Fibroblast of upper back skin (primary cell): ENCODE results near the gene XCR1.
"Not testable (repeated sequence)": the region's sequence is repeated elsewhere in the genome, so short reads cannot be mapped to it uniquely, and the experiment has no call there.

Source experiments
- DNase-seq: peaks from one replicate; pipeline ENCODE4 v3.0.0-alpha.2; 2013

The XCR1 gene

DNA sequence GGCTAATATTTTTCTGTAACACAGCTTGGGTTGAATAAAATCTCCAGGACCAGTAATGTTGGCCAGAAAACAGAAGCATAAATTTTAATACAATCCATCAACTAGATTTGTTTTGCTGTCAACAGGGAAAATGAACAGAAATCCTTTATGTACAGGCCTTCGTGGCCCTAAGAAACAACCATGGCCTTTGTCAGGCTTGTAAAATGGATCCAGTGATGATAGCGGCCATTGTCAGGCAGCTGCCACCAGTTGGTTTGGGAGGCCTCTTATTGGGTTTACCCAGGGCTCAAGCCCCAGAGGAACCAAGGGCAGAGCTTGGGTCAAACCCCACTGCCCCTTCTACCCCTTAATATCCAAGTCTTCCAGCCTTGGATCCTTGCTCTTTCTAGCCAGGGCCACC is 26.1 kb downstream of the XCR1 start:
- no peak for DNase-seq

GRCh38 chr3:45997942-45998341 is 29.3 kb downstream of the XCR1 start:
- DNase-seq, result no peak

GRCh38 chr3:45997499-45997898 is 29.8 kb downstream of the XCR1 start:
- not testable (repeated sequence) for DNase-seq

GRCh38 chr3:45995236-45996192 is 31.8 kb downstream of the XCR1 start, which contains the start of gene FYCO1:
TSS of gene FYCO1 (minus strand) at chr3:45995824. CDS start at chr3:45984910, 10,914 bp downstream.
- DNase-seq, result peak; percentile 86

DNA sequence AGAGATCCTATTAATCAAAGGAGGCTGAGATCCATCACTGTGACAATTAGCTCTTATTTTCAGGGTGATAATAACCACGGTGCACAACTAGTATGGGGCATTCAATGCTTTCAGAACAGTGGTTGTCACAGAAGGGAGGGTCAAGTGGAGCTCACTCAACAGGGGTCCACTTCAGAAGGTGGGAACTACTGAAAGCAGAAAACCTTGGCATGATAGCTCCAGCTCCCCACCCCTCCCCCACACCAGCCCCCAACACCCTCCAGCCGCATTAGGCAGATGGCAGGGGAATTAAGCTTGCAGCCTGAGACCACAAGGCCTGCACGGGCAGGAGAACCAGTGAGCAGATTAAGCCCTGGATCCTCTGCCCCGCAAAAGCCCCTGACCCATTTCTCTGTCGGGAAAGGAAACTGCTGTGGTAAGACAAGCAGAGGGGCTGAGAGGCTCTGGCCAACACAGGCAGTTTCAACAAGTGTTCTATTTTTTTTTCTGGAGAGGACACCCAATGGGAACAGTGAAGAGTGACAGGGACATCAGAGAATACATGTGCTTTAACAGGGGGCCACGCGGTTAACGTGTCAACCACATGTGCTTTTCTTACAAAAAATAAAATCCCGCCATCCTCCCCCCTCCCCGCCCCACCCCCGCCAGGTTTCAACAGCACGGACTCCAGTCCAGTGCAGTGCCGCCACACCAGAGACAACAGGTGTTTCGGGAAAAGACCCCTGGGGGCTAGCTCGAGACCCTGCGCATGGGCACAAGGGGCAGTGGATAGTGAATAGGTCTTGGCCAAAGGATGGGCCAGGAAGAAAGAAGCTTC is 32.7 kb downstream of the XCR1 start:
- DNase-seq, result no peak

- DNase-seq, result no peak
Observed at GRCh38 chr3:45993421-45994027, 33.8 kb downstream of the XCR1 start.

DNA sequence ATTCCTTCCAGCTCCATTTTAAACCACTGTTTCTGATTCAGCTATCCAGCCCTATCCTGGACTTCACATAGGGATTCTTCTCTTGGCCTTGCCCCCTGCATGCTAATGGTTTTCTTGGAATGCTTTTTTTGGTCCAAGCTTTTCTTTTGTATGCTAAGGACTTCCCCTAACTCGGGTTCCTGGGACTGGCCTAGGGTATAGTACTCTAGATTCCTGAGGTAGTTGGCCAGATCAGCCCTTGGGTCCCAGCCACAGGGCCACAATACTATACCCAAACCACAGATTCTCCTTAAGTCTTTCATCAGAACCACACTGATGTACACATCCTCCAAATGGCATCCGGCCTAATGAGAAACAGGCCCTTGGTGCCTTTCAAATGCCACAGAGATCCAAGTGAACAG is 34.5 kb downstream of the XCR1 start:
- peak; percentile 98 for DNase-seq

- no peak for DNase-seq
Observed at GRCh38 chr3:45992133-45992729, 35.1 kb downstream of the XCR1 start.

DNA sequence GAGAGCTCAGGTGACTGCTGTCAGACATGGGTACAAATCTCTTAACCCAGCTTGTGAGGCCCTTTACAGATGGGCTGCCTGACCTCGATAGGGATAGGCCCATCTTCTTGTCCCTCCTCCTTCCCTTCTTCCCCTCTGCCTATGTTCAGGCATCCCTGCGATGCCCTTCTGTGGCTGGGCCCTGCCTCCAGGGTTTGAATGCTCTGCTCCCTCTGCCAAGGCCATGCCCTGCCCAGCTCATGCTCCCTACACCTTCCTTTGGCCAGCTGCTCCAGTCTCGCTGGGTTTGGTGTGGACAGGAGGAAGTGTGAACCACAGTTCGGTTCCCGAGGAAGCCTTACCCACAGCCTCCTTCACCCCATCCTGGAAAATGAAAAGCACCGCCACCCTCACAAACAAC is 35.9 kb downstream of the XCR1 start:
- no peak for DNase-seq

DNA sequence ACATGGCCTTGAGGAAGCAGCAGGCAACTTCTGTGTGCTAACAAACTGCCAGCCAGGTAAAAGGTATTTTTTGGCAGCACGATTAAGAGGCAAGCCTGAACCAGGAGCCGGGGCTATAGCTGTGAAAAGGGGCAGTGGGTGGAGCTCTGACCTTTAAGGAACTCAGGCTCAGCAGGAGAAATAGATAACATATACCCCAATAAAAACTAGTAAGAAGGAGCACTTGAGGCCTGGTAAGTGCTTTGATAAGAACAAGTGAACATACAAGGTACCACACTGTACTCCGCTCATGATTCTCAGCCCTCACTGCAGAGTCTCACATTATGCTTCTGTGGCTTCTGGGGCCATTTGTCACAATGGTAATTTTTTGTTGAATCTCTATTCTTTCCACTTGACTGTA is 37.1 kb downstream of the XCR1 start:
- DNase-seq, result no peak

- DNase-seq, result peak; percentile 87
Observed at GRCh38 chr3:45988804-45989203, 38.5 kb downstream of the XCR1 start.

DNA sequence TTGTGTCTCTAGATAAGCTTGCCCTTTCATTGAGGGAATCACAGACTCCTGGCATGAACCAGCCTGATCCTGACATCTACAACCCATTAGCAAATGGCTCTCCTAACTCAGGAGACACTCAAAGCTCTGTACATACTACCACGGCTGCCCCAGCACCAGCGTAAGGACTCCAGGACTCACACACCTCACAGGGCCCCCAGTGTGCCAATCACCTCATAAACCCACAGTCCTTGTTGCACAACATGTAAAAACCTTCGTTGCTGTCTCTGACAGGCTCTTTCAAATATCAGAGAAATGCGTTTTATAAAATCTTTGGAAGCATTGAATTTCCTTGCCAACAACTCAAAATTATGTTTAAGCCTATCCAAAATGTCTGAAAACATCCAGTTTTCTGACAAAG is 38.9 kb downstream of the XCR1 start:
- no peak for DNase-seq

DNA sequence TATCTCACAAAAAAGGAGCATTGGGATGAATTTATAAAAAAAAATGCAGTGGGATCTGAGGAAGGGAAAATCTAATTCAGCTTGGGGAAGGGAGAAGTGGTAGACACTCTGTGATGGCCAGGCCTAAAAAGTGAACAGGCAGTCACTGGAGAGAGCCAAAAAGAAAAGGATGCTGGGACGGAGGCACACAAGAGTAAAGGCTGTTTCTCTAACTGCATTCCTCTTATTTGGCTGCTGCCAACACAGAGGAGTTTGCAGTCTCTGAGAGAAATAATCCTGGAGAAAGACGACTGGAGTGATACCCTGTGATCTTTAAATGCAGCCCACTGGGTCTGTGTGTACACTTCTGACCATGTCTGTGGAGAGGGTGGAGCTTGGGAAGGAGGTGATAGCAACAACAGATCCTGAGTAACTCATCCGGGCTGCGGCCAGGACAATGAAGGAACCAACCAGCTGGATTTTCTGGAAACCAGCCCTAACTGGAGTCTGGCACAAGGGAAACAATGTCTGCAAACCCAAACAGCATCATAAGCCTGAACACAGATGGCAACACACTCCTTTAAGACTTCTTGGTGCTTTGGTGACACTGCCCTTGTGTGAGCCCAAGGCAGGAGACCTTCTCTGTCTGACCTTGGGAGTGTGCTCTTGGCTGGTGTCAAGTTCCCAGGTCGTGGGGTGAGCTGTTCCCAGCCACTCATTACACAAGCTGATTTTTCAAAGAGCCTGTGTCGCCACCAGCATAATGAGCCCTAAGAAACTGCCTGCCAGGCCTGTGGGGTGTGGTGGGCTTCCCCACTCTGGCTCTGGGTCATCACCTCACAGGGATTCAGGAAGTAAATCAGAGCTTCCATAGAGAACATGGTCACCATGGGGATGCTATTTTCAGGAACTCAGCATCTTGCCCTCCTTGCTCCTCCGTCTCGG is 39.7 kb downstream of the XCR1 start:
- DNase-seq, result peak; percentile 66

- peak; percentile 51 for DNase-seq
Observed at GRCh38 chr3:45986303-45986982, 40.8 kb downstream of the XCR1 start.

GRCh38 chr3:45985532-45986302 is 41.6 kb downstream of the XCR1 start:
- DNase-seq, result no peak

- peak; percentile 74 for DNase-seq
Observed at GRCh38 chr3:45984331-45985312, 42.7 kb downstream of the XCR1 start.

- no peak for DNase-seq
Observed at GRCh38 chr3:45983770-45984169, 43.5 kb downstream of the XCR1 start.

DNA sequence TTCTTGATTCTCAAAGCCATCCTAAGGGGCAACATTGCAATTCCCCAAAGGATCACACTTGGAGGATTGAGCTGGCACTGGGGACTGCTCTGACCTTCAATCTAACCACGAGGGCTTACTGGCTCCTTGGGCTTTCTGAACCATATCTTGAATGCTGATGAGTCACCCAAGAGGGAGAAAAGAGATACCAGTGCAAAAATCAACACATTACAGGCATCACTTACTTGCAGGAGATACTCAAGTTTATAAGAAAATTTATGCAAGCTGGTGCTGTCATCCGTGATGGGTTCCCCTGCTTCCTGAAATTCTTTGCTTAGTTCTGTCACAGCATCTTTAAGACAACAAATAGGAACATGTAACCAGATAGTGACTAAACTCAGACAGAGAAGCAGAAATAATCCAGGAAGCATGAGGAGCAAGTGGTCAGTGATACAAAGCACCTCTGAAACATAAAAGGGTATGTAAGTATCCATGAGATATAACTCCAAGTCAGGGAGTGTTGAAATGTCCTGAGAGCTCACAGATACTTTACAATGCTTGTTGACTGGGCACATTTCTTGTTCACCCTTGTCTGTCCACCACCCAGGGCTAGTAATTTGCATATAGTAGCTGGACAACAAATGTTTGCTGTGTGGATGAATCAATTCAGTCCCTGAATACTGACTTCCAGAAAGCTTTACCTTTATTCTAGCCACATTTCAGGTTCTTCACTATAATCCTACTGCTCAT is 45.8 kb downstream of the XCR1 start:
- DNase-seq, result peak; percentile 43
